Measurements from ENCODE around the gene CD27. TPM values are rescaled to one million over a fixed set of nuclear protein-coding genes. Genes with fewer than 3 reads are reported as not detected.

CD27 gene
- total RNA-seq, 4 donors from 2014 or later = 1.1 to 16.8 (median 2.3) TPM; not detected in 1

GRCh38 chr12:6420364-6420763 is 24.4 kb upstream of the CD27 start:
- TF ChIP-seq, protein P1, sequence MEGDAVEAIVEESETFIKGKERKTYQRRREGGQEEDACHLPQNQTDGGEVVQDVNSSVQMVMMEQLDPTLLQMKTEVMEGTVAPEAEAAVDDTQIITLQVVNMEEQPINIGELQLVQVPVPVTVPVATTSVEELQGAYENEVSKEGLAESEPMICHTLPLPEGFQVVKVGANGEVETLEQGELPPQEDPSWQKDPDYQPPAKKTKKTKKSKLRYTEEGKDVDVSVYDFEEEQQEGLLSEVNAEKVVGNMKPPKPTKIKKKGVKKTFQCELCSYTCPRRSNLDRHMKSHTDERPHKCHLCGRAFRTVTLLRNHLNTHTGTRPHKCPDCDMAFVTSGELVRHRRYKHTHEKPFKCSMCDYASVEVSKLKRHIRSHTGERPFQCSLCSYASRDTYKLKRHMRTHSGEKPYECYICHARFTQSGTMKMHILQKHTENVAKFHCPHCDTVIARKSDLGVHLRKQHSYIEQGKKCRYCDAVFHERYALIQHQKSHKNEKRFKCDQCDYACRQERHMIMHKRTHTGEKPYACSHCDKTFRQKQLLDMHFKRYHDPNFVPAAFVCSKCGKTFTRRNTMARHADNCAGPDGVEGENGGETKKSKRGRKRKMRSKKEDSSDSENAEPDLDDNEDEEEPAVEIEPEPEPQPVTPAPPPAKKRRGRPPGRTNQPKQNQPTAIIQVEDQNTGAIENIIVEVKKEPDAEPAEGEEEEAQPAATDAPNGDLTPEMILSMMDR (IDR thresholded peaks at IDR 0.05) = no peak
- TF ChIP-seq POLR2AphosphoS5 (IDR thresholded peaks at IDR 0.05) = no peak
- TF ChIP-seq POLR2A (IDR thresholded peaks at IDR 0.05) = no peak
- no peak for TF ChIP-seq EP300 (IDR thresholded peaks at IDR 0.05; ENCODE audit: low read depth)
- intact Hi-C loops (cut with DNase I; ENCODE audit: low total_unique reads) (loop anchor here (5.0 kb wide), 2 partner anchors 42 to 117 kb away; no protein-coding TSS in a partner anchor), in situ Hi-C loops (cut with MboI; ENCODE audit: low pct_ligation_motif_present in 1 of 4, low pct_unique_long_range_greater_than_20kb in 1 of 4, low sequenced_read_pairs in 3 of 4) (loop anchor here in 2 of 4 donors (5.0 to 10.0 kb wide), 3 partner anchors 47 to 124 kb away; no protein-coding TSS in a partner anchor)
- Histone ChIP-seq H3K27me3 (no peaks in the 10 kb centered on the region), H3K36me3 (no peaks in the 10 kb centered on the region), H3K4me1 (peaks cover 4 to 17% (median 11%) of the 10 kb centered on the region in 4 donors), H3K9me3 (no peaks in the 10 kb centered on the region), H3K4me3 (no peak overlapping the region), H3K27ac (peak overlapping the region in 3 of 4 donors; percentile 1 to 29 (median 6))
- 61% methylated on average over 4 of the region's 4 CpGs; no CpG with 5 or more reads in 1 of the 2 donors for WGBS, 2 donors (ENCODE audit: low coverage in 1 of 2)
- no peak for DNase-seq

GRCh38 chr12:6423267-6424007 is 21.3 kb upstream of the CD27 start:
- intact Hi-C loops (cut with DNase I; ENCODE audit: low total_unique reads) = loop anchor here (5.0 kb wide), 2 partner anchors 39 to 114 kb away; no protein-coding TSS in a partner anchor
- WGBS, 2 donors (ENCODE audit: low coverage in 1 of 2) = 6% methylated on average over 9 of the region's 9 CpGs; no CpG with 5 or more reads in 1 of the 2 donors
- Histone ChIP-seq H3K4me1 (peaks cover 4 to 17% (median 11%) of the 10 kb centered on the region in 4 donors), H3K4me3 (no peak overlapping the region), H3K9me3 (no peaks in the 10 kb centered on the region), H3K27ac (peak overlapping the region; percentile 41 to 53 (median 46)), H3K27me3 (no peaks in the 10 kb centered on the region), H3K36me3 (no peaks in the 10 kb centered on the region)
- in situ Hi-C loops (cut with MboI; ENCODE audit: low pct_ligation_motif_present in 1 of 4, low pct_unique_long_range_greater_than_20kb in 1 of 4, low sequenced_read_pairs in 3 of 4) = loop anchor here in 2 of 4 donors (5.0 to 10.0 kb wide), 3 partner anchors 44 to 121 kb away; no protein-coding TSS in a partner anchor
- TF ChIP-seq POLR2AphosphoS5 (IDR thresholded peaks at IDR 0.05) (peak in 2 of 3 donors; percentile 63 to 70), EP300 (IDR thresholded peaks at IDR 0.05; ENCODE audit: low read depth) (no peak), POLR2A (IDR thresholded peaks at IDR 0.05) (no peak)
- TF ChIP-seq, protein P1 (IDR thresholded peaks at IDR 0.05) = peak; percentile 79 to 97 (median 88)
- DNase-seq = peak; percentile 87

DNA sequence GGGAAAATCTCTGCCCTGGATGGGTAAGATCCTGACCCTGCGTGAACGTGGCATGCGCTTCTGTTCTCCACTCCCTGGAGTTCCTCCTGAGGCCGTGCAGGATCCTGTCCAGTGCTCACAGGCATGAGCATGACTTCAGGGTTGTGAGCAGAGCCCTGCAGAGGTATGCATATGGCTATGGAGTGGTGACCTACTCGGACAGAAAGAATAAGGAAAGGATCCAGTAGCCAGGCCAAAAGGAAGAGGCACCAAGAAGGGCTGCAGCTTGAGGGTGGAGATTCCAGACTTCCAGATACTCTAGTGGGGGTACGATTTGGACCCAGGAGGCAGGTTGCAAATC is 20.8 kb upstream of the CD27 start:
- TF ChIP-seq EP300 (IDR thresholded peaks at IDR 0.05; ENCODE audit: low read depth) (no peak), POLR2AphosphoS5 (IDR thresholded peaks at IDR 0.05) (no peak), POLR2A (IDR thresholded peaks at IDR 0.05) (no peak)
- TF ChIP-seq, protein P1 (IDR thresholded peaks at IDR 0.05) = no peak

DNA sequence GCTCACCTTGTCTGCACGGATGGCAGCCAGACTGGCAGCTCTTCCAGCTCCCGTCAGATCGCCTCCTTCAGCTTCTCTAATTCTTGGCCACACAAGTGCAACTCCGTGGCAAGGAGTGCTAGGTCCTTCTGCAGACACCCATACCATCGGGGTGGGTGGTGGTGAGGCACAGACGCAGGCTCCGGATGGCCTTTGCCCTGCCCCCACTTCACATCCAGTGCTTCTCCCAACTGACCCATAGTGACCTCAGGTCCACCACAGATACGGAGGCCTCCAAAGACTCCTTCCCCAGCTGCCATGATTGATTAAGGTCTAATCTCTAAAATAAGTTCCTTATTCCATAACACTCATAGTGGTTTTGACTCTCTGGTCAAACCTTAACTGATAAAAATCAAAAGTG is 19.9 kb upstream of the CD27 start:
- intact Hi-C loops (cut with DNase I; ENCODE audit: low total_unique reads) = loop anchor here (5.0 kb wide), 2 partner anchors 37 to 112 kb away; no protein-coding TSS in a partner anchor
- WGBS, 2 donors (ENCODE audit: low coverage in 1 of 2) = 93% methylated on average over 8 of the region's 8 CpGs; no CpG with 5 or more reads in 1 of the 2 donors
- DNase-seq = no peak
- Histone ChIP-seq H3K27me3 (no peaks in the 10 kb centered on the region), H3K4me3 (no peak overlapping the region), H3K9me3 (no peaks in the 10 kb centered on the region), H3K27ac (no peak overlapping the region), H3K36me3 (no peaks in the 10 kb centered on the region), H3K4me1 (peaks cover 4 to 19% (median 12%) of the 10 kb centered on the region in 4 donors)
- TF ChIP-seq POLR2AphosphoS5 (IDR thresholded peaks at IDR 0.05) (no peak), EP300 (IDR thresholded peaks at IDR 0.05; ENCODE audit: low read depth) (no peak), POLR2A (IDR thresholded peaks at IDR 0.05) (no peak)
- TF ChIP-seq, protein P1 (IDR thresholded peaks at IDR 0.05) = no peak
- in situ Hi-C loops (cut with MboI; ENCODE audit: low pct_ligation_motif_present in 1 of 4, low pct_unique_long_range_greater_than_20kb in 1 of 4, low sequenced_read_pairs in 3 of 4) = loop anchor here in 3 of 4 donors (5.0 to 25.0 kb wide), 4 partner anchors 42 to 120 kb away; partner anchors contain the start of gene GAPDH (in 1 of the 3)

More for the DNA sequence above, 20.8 kb upstream of the CD27 start:
- no peak for DNase-seq
- H3K27ac ChIP-seq = peak overlapping the region; percentile 41 to 53 (median 46)
- 37% methylated on average over 6 of the region's 6 CpGs; no CpG with 5 or more reads in 1 of the 2 donors for WGBS, 2 donors (ENCODE audit: low coverage in 1 of 2)
- no peaks in the 10 kb centered on the region for H3K9me3 ChIP-seq
- H3K4me3 ChIP-seq = no peak overlapping the region
- in situ Hi-C loops (cut with MboI; ENCODE audit: low pct_ligation_motif_present in 1 of 4, low pct_unique_long_range_greater_than_20kb in 1 of 4, low sequenced_read_pairs in 3 of 4) (loop anchor here in 2 of 4 donors (5.0 to 10.0 kb wide), 3 partner anchors 43 to 121 kb away; no protein-coding TSS in a partner anchor), intact Hi-C loops (cut with DNase I; ENCODE audit: low total_unique reads) (loop anchor here (5.0 kb wide), 2 partner anchors 38 to 113 kb away; no protein-coding TSS in a partner anchor)
- no peaks in the 10 kb centered on the region for H3K27me3 ChIP-seq
- H3K4me1 ChIP-seq = peaks cover 4 to 17% (median 11%) of the 10 kb centered on the region in 4 donors
- no peaks in the 10 kb centered on the region for H3K36me3 ChIP-seq

All from transverse colon (tissue), 4 donors.